IPS-18c (cell line): Measurements from ENCODE around the gene PLSCR1.

Experiments
- H3K4me3 ChIP-seq: 2 replicates; pipeline ENCODE4 v1.7.0; 2013; ENCODE audit warnings: low read depth, mild to moderate bottlenecking, low read length, moderate library complexity; ENCODE audit not compliant: insufficient read depth
- H3K9me3 ChIP-seq: one replicate; pipeline ENCODE4 v1.6.1; 2013; ENCODE audit warnings: mild to moderate bottlenecking, low read length, moderate library complexity; ENCODE audit not compliant: control insufficient read depth, insufficient read depth

The PLSCR1 gene, protein sequence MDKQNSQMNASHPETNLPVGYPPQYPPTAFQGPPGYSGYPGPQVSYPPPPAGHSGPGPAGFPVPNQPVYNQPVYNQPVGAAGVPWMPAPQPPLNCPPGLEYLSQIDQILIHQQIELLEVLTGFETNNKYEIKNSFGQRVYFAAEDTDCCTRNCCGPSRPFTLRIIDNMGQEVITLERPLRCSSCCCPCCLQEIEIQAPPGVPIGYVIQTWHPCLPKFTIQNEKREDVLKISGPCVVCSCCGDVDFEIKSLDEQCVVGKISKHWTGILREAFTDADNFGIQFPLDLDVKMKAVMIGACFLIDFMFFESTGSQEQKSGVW

DNA sequence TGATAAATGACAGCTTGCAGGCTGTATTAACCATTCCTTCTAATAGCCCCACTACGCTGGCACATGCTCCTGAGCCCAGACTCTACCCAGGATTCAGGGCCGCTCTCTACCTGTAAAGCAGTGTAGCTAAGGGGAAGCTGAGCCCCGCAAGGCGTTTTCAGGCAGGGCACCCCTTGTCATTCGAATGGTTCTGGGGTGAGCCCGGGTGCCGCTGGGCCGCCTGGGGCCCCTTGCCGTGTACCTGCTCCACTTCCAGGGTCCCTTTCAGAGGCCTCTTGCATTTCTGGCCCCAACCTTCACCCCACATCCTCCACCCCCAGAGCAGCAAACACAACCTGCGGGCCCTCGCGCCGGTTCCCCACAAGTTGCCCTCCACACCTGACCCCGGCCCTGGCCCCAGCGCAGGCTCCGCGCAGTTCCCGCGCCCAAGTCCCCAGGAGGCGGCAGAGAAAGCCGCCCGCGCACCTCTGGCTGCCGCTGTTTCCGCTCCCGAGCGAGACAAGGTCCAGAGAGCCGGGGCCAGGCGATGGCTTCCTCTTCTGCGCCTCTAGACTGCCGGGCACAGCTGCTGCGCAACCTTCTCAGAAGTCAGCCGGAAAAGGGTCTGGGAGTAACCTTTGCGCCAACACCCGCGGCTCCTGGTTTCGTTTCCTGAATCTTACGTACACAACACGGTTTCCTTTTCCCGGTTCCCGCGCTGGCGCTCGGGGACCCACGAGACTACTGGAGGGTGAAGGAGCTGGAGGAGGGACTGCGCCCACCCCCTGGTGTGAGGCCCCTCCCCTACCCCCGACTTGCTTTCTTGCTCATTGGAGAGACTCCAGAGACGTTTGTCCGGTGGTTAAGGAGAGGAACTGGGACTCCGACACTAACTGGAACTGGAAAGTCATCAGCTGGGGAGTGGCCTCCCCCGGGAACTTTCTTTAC lies at the start of gene PLSCR1:
PLSCR1 (minus strand) TSS at position 606 of the 927 bp plus-strand sequence. CDS start 8,055 bp downstream, outside the sequence.
- Histone ChIP-seq H3K4me3 (peak within 1 kb of the TSS; percentile 80), H3K9me3 (no peaks in the 10 kb centered on the region)

DNA sequence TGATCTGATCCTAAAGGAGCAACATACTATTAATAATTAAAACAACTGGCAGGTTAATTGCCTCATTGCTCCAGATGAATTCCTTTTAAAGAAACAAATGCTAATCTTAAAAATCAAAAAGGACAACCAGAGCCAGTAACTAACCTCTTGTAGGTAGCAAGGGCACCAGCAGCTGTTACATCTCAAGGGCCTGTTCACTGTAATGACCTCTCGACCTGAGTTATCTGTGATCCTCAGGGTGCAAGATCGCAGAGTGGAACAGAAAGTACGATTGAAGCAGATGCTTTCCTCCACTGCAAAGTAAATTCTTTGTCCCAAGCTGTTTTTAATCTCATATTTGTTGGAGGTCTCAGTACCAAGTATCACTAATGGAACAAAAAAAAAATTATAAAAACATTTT lies 49.4 kb upstream of the PLSCR1 start:
- no peak overlapping the region for H3K4me3 ChIP-seq
- H3K9me3 ChIP-seq: no peaks in the 10 kb centered on the region

DNA sequence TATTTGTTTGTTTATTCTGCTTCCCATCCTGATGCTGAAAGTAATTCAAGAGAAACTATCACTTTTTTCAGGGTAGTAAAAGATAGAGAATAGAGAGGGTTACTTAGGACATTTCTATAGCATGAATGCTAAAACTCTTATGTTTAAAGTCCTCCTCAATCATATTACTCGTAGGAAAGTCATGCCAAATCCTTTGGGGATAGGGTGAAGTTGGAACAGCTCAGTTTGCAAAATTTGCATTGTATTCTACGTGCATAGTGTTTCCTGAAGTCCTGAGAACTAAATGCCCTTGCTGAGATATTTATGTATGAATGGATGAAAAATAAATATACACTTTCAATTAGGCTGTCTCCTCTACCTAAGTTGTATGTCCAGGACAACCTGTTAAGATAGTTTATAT lies 46.1 kb upstream of the PLSCR1 start:
- Histone ChIP-seq H3K9me3 (no peaks in the 10 kb centered on the region), H3K4me3 (no peak overlapping the region)

DNA sequence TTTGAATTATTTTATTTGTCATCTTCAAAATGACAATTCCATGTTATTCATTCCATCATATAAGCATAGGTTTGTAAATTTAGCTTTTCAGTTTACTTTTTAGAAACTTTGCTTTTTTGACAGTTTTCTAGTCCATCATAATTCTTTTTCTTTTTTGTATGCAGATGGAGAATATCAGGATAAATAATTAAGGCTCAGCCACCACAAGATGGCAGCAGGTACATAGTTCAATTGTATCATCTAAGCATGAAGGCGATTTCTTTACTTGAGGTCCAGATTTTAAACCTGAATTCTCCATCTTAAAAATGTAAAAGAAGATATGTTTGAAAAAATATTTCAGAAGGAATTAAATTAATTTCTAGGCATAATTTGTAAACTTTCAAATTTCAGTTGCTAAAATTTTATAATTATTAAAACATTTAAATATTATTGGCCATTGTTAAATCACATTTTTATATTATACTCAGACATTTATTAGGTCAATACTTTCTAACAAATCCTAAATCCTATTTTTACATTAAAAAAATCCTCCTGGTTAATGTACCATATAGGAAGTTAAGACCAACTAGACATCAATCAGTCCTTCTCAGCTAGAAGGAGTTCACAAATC lies 45.6 kb upstream of the PLSCR1 start:
- Histone ChIP-seq H3K9me3 (no peaks in the 10 kb centered on the region), H3K4me3 (no peak overlapping the region)

DNA sequence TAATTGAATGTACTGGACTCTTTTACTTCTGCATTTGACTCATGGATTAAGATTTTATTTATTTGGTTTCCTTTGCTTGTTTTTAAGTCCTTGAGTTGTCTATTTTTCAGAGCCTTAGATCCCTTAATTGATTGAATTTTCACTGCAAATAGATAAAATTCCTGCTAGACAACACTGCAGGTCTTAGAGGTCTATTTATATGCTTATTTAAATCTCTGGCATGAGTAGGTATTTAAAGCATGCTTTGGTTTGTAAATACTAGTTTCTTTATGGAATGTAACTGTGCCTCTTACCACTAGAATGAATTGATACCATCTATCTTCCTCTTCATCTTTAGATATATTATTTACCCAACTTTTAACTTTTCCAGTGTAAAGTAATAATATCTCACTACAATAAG lies 40.7 kb upstream of the PLSCR1 start:
- Histone ChIP-seq H3K9me3 (peaks cover 3% of the 10 kb centered on the region), H3K4me3 (no peak overlapping the region)

DNA sequence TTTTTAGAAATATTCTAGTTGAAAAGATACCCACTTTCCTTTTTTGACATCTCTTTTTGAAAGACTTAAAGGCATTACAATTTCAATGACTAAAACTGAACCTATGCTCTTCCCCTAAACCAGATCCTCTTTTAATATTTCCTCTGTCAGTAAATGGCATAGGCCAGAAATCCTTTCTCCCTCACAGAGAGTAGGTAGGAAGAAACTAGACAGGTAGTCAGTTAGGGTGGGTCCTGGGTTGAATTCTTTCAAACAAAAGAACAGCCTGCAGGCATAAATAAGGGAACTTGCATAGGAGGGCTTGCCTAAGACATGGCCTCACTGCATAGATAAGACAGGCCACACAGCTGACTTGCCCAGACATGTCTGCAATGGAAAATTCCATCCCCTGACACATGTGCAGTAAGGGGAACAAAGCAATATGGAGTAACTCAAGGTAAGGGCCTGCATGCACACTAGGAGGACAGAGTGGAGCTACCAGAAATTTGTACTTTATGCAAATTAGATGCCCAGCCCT lies 37.6 kb upstream of the PLSCR1 start:
- Histone ChIP-seq H3K9me3 (peaks cover 3% of the 10 kb centered on the region), H3K4me3 (no peak overlapping the region)

DNA sequence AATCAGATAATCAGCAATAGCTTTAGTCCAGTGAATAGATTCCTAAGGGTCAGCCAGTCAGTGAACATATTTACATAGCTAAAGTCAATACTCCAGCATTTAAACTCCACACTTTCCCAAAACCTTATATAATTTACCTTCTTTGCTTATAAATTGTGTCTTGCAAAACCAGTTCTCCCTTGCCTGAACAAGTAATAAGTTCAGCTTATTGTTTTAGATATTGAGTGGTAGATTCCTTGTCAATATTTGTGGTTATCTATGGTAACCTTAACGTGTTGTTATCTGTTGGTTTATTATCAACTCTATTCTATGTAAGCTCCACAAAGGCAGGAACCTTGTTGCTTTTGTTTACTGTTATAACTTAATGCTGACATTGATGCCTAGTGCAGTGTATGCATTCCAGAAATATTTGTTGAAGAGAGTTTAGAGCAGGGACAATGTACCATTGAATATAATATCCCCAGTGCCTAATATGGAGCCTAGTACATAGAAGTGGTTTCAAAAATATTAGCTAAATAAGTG lies 36.7 kb upstream of the PLSCR1 start:
- H3K9me3 ChIP-seq: peaks cover 3% of the 10 kb centered on the region
- no peak overlapping the region for H3K4me3 ChIP-seq

DNA sequence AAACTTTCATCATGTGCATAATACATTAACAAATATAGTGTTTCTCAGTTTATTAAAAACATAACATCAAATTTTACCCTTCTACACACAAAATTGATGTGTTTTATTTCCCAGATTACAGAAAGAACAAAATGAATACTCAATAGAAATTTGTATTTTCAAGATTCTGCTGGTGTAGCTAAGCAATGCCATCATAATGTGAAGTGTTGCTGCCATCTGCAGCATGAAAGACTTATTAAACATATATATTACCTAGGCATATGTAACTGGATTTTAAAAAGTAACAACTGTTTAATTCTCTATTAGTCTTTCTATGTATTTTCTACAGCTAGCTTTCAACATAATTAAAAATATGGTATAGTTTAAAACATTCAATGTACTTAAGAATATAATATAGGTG lies 33.3 kb upstream of the PLSCR1 start:
- no peak overlapping the region for H3K4me3 ChIP-seq
- H3K9me3 ChIP-seq: no peaks in the 10 kb centered on the region

DNA sequence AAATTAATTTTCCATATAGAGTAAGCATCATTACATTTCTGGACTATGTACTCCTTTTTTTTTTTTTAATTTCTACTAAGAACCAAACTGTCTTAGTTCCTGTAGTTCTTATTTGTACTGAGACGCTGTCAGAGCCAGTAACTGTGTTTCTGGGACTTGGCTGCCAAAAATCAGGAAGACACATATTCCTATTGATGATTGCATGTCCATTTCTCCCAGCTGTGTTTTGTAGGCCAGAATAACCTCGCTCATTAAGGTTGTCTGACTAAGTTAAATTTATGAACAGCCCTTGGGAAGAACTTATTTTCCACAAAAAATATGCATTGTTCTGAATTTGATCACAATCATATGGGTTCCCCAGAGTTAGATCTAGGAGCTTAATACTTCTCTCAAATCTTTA lies 31.2 kb upstream of the PLSCR1 start:
- H3K4me3 ChIP-seq: no peak overlapping the region
- H3K9me3 ChIP-seq: no peaks in the 10 kb centered on the region

DNA sequence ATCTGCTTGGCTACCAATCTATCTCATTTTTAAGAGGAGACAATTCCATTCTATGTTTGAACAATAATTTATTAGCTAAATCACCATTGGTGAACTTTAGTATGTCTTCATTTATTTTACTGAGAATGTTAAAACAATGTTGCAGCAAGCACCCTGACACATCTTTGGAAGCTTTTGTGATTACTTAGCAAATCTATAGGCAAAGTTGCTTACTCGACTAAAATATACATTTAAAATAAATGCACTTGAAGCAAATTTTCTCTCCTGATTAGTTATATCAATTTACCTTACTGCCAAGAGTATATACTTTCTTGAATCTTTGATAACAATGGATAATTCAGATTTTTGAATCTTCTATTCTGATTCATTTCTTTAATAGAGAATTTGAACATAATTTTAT lies 29.8 kb upstream of the PLSCR1 start:
- H3K9me3 ChIP-seq: no peaks in the 10 kb centered on the region
- H3K4me3 ChIP-seq: no peak overlapping the region

DNA sequence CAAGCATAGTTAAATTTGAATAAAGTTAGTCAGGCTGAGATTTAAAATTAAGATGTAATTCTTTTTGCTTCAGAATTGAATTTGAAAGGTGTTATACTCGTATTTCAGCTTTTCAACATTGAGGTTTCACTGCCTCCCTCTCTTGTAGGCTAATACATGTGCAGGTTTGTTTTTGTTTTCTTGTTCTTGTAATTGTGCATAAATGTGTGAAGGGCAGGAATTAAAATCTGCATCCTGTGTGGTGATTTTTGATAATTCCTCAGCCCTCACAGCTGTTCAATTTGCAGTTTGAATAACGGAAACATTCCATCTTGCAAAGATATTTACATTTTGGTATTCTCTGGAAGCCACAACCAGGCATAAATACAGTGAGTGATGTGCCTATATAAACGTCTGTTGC lies 24.9 kb upstream of the PLSCR1 start:
- no peaks in the 10 kb centered on the region for H3K9me3 ChIP-seq
- no peak overlapping the region for H3K4me3 ChIP-seq

DNA sequence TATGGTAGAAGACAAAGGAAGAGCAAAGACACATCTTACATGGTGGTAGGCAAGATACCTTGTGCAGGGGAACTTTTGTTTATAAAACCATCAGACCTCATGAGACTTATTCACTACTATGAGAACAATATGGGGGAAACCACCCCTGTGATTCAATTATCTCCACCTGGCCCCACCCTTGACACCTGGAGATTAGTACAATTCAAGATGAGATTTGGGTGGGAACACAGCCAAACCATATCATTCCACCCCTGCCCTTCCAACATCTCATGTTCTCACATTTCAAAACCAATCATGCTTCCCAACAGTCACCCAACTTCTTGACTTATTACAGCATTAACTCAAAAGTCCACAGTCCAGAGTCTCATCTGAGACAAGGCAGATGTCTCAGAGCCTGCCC lies 21.7 kb upstream of the PLSCR1 start:
- Histone ChIP-seq H3K9me3 (no peaks in the 10 kb centered on the region), H3K4me3 (no peak overlapping the region)

DNA sequence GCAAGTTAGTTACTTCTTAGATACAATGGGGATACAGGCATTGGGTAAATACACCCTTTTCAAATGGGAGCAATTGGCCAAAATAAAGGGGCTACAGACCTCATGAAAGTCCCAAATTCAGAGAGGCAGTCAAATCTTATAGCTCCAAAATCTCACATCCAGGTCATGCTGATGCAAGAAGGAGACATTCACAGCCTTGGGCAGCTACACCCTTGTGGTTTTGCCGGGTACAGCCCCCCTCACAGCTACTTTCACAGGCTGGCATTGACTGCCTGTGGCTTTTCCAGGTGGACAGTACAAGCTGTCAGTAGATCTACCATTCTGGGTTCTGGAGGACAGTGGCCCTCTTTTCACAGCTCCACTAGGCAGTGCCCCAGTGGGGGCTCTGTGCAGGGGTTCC lies 17.5 kb upstream of the PLSCR1 start:
- H3K9me3 ChIP-seq: no peaks in the 10 kb centered on the region
- H3K4me3 ChIP-seq: no peak overlapping the region

DNA sequence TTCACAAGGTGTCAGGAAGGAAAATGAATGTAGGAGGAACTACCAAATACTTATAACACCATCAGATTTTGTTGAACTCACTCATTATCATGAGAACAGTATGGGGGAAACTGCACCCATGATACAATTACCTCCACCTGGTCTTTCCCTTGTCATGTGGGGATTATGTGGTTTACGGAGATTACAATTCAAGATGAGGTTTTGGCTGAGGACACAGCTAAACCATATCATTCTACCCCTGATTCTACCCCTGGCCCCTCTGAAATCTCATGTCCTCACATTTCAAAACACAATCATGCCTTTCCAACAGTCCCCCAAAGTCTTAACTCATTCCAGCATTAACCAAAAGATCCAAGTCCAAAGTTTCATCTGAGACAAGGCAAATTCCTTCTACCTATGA lies 17.1 kb upstream of the PLSCR1 start:
- no peaks in the 10 kb centered on the region for H3K9me3 ChIP-seq
- no peak overlapping the region for H3K4me3 ChIP-seq

DNA sequence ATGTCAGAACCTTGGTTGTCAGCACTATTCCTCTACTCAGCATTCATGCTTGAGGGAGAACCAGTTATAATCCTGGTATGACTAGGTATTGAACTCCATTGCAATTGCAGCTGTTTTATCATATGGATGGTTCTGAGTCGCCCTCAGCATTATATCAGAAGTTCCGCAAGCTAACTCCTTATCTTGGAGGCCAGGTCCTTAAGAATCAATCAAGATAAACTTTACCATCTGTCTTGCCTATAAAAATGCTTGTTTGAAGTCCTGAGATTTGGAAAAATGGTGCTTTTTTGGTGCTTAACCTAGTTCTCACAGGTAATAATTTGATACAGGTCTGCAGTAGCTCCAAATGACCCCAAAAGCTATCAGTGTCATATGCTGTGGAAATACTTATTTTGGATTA lies 16.3 kb upstream of the PLSCR1 start:
- no peak overlapping the region for H3K4me3 ChIP-seq

DNA sequence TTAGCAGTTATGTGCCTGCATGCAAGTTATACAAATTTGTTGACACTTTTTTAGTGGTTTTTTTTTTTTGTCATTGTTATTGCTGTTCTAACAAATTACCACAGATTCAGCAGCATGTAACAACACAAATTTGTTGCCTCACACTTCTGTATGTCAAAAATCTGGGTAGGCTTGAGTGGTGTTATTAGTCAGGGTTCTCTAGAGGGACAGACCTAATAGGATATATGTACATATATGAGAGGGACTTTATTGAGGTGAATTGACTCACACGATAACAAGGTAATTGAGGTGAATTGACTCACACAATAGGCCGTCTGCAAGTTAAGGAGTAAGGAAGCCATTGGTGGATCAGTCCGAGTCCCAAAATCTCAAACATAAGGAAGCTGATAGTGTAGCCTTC lies 15.0 kb upstream of the PLSCR1 start:
- no peak overlapping the region for H3K4me3 ChIP-seq
- H3K9me3 ChIP-seq: no peaks in the 10 kb centered on the region

More for the DNA sequence above, 16.3 kb upstream of the PLSCR1 start:
- no peaks in the 10 kb centered on the region for H3K9me3 ChIP-seq

DNA sequence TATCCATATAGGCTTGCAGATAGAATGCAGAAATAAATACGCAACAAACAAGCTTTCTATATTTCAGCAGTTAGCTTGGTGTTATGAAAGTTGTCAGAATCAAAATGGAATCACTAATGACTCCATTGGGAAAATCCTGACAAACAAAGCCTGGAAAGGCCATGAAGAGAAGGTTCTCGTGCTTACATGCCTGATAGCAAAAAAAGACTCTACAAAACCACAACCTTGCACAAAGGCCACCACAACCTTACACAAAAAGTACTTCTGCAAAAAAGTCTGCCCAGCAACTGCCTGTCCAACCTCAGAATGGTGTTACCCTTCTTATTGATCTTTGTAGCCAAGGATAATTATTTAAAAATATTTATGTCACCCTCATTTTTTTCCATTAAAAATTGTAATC lies 14.4 kb upstream of the PLSCR1 start:
- no peaks in the 10 kb centered on the region for H3K9me3 ChIP-seq
- no peak overlapping the region for H3K4me3 ChIP-seq
